Ishikawa (cell line): ENCODE measurements around the gene RIMBP2.

ENCODE experiments used
- CEBPB ChIP-seq: IDR thresholded peaks from 2 replicates; pipeline ENCODE4 v1.6.1; 2012
- CREB1 ChIP-seq: IDR thresholded peaks from 2 replicates; pipeline ENCODE4 v1.6.1; 2012; ENCODE audit warnings: low read depth
- EGR1 ChIP-seq: IDR thresholded peaks from 2 replicates; pipeline ENCODE4 v1.6.1; 2012
- EP300 ChIP-seq: IDR thresholded peaks from 2 replicates; pipeline ENCODE4 v1.6.1; 2012; ENCODE audit warnings: borderline replicate concordance
- FOXM1 ChIP-seq: IDR thresholded peaks from 2 replicates; pipeline ENCODE4 v1.6.1; 2012; ENCODE audit warnings: low read depth, borderline replicate concordance
- MAX ChIP-seq: IDR thresholded peaks from 2 replicates; pipeline ENCODE4 v1.6.1; 2012
- NFIC ChIP-seq: IDR thresholded peaks from 2 replicates; pipeline ENCODE4 v1.6.1; 2012
- RAD21 ChIP-seq: IDR thresholded peaks from 2 replicates; pipeline ENCODE4 v1.6.1; 2012; ENCODE audit warnings: low read depth
- REST ChIP-seq: IDR thresholded peaks from 2 replicates; pipeline ENCODE4 v1.6.1; 2012; ENCODE audit warnings: low read depth, mild to moderate bottlenecking
- TAF1 ChIP-seq: IDR thresholded peaks from 2 replicates; pipeline ENCODE4 v1.6.1; 2012; ENCODE audit warnings: low read depth, mild to moderate bottlenecking
- TCF12 ChIP-seq: IDR thresholded peaks from 2 replicates; pipeline ENCODE4 v1.6.1; 2012; ENCODE audit warnings: low read depth
- TEAD4 ChIP-seq: IDR thresholded peaks from 2 replicates; pipeline ENCODE4 v1.6.1; 2012
- USF1 ChIP-seq: IDR thresholded peaks from 2 replicates; pipeline ENCODE4 v1.6.1; 2012
- YY1 ChIP-seq: IDR thresholded peaks from 2 replicates; pipeline ENCODE4 v1.6.1; 2012; ENCODE audit warnings: low read depth
- ZBTB7A ChIP-seq: IDR thresholded peaks from 2 replicates; pipeline ENCODE4 v1.6.1; 2012; ENCODE audit warnings: low read depth

The RIMBP2 gene

GRCh38 chr12:130715998-130716968 is at the start of gene RIMBP2:
Gene RIMBP2 (minus strand): TSS chr12:130716299. CDS start chr12:130479013, 237,286 bp downstream.
- TF ChIP-seq FOXM1 (no peak), NFIC (no peak), REST (no peak), MAX (no peak), RAD21 (no peak), TAF1 (no peak), EP300 (no peak), TCF12 (no peak), CREB1 (no peak), TEAD4 (no peak), YY1 (no peak), USF1 (no peak), CEBPB (no peak), ZBTB7A (no peak)

- TF ChIP-seq RAD21, result no peak
- TF ChIP-seq REST, result no peak
- no peak for TF ChIP-seq MAX
- TF ChIP-seq EP300, result no peak
- TF ChIP-seq CEBPB, result no peak
- TF ChIP-seq USF1, result no peak
- no peak for TF ChIP-seq NFIC
- TF ChIP-seq EGR1, result no peak
- no peak for TF ChIP-seq YY1
- no peak for TF ChIP-seq TAF1
- no peak for TF ChIP-seq TCF12
- TF ChIP-seq CREB1, result no peak; the same call in none of the 2 replicates
- TF ChIP-seq ZBTB7A, result no peak
These were observed 49.1 kb upstream of the RIMBP2 start for GRCh38 chr12:130765186-130765659.

- no peak for TF ChIP-seq EGR1
- no peak for TF ChIP-seq USF1
- no peak for TF ChIP-seq EP300
- TF ChIP-seq CEBPB, result no peak
- TF ChIP-seq ZBTB7A, result no peak
- no peak for TF ChIP-seq REST
- no peak for TF ChIP-seq FOXM1
- TF ChIP-seq YY1, result no peak
- TF ChIP-seq CREB1, result no peak; the same call in none of the 2 replicates
- TF ChIP-seq NFIC, result no peak
- TF ChIP-seq TEAD4, result no peak
- TF ChIP-seq TAF1, result no peak
- TF ChIP-seq TCF12, result no peak
- TF ChIP-seq MAX, result no peak
- TF ChIP-seq RAD21, result no peak
These were observed 48.5 kb upstream of the RIMBP2 start for GRCh38 chr12:130764475-130765185.
